ENCODE data around the gene SNX5. TPM values are rescaled to one million over a fixed set of nuclear protein-coding genes. Genes with fewer than 3 reads are reported as not detected.

Gene SNX5
- polyA plus RNA-seq (ENCODE audit: insufficient read length), result 273 TPM
- long read RNA-seq, donor 1, transcript SNX5-218 (1 exons, 3,931 nt), result major isoform, 38 of 94 reads
- long read RNA-seq, donor 1, transcript SNX5-201 (13 exons, 2,270 nt), result minor isoform, 27 of 94 reads
- long read RNA-seq, donor 1, transcript SNX5-202 (14 exons, 2,288 nt), result minor isoform, 15 of 94 reads
- long read RNA-seq, donor 1, partial matches to known transcripts, result 5 of 94 reads
- long read RNA-seq, donor 1, other reads (novel, unspliced or antisense), result 5 of 94 reads
- long read RNA-seq, donor 2, transcript SNX5-218 (1 exons, 3,931 nt), result major isoform, 50 of 126 reads
- long read RNA-seq, donor 2, transcript SNX5-212 (2 exons, 1,321 nt), result minor isoform, 9 of 126 reads
- long read RNA-seq, donor 2, transcript SNX5-201 (13 exons, 2,270 nt), result minor isoform, 40 of 126 reads
- long read RNA-seq, donor 2, transcript SNX5-202 (14 exons, 2,288 nt), result minor isoform, 8 of 126 reads
- long read RNA-seq, donor 2, partial matches to known transcripts, result 14 of 126 reads
- long read RNA-seq, donor 2, other reads (novel, unspliced or antisense), result 0 of 126 reads
- long read RNA-seq, donor 3, transcript SNX5-218 (1 exons, 3,931 nt), result major isoform, 47 of 118 reads
- long read RNA-seq, donor 3, transcript SNX5-201 (13 exons, 2,270 nt), result minor isoform, 23 of 118 reads
- long read RNA-seq, donor 3, transcript SNX5-202 (14 exons, 2,288 nt), result minor isoform, 17 of 118 reads
- long read RNA-seq, donor 3, partial matches to known transcripts, result 23 of 118 reads
- long read RNA-seq, donor 3, other reads (novel, unspliced or antisense), result 0 of 118 reads
- long read RNA-seq, donor 4, transcript SNX5-218 (1 exons, 3,931 nt), result major isoform, 8 of 10 reads
- long read RNA-seq, donor 4, partial matches to known transcripts, result 0 of 10 reads
- long read RNA-seq, donor 4, other reads (novel, unspliced or antisense), result 0 of 10 reads
- long read RNA-seq, donor 5, transcript SNX5-218 (1 exons, 3,931 nt), result minor isoform, 43 of 177 reads
- long read RNA-seq, donor 5, transcript SNX5-202 (14 exons, 2,288 nt), result minor isoform, 18 of 177 reads
- long read RNA-seq, donor 5, transcript SNX5-212 (2 exons, 1,321 nt), result minor isoform, 5 of 177 reads
- long read RNA-seq, donor 5, transcript SNX5-201 (13 exons, 2,270 nt), result major isoform, 73 of 177 reads
- long read RNA-seq, donor 5, partial matches to known transcripts, result 31 of 177 reads
- long read RNA-seq, donor 5, other reads (novel, unspliced or antisense), result 0 of 177 reads
- long read RNA-seq, donor 6, transcript SNX5-202 (14 exons, 2,288 nt), result minor isoform, 6 of 72 reads
- long read RNA-seq, donor 6, transcript SNX5-218 (1 exons, 3,931 nt), result minor isoform, 21 of 72 reads
- long read RNA-seq, donor 6, transcript SNX5-201 (13 exons, 2,270 nt), result major isoform, 32 of 72 reads
- long read RNA-seq, donor 6, partial matches to known transcripts, result 6 of 72 reads
- long read RNA-seq, donor 6, other reads (novel, unspliced or antisense), result 0 of 72 reads
- long read RNA-seq, donor 7, transcript SNX5-218 (1 exons, 3,931 nt), result major isoform, 57 of 160 reads
- long read RNA-seq, donor 7, transcript SNX5-201 (13 exons, 2,270 nt), result minor isoform, 42 of 160 reads
- long read RNA-seq, donor 7, transcript SNX5-212 (2 exons, 1,321 nt), result minor isoform, 11 of 160 reads
- long read RNA-seq, donor 7, transcript SNX5-202 (14 exons, 2,288 nt), result minor isoform, 8 of 160 reads
- long read RNA-seq, donor 7, partial matches to known transcripts, result 35 of 160 reads
- long read RNA-seq, donor 7, other reads (novel, unspliced or antisense), result 0 of 160 reads
- long read RNA-seq, donor 8, transcript SNX5-201 (13 exons, 2,270 nt), result minor isoform, 18 of 51 reads
- long read RNA-seq, donor 8, transcript SNX5-218 (1 exons, 3,931 nt), result major isoform, 25 of 51 reads
- long read RNA-seq, donor 8, partial matches to known transcripts, result 0 of 51 reads
- long read RNA-seq, donor 8, other reads (novel, unspliced or antisense), result 0 of 51 reads

DNA sequence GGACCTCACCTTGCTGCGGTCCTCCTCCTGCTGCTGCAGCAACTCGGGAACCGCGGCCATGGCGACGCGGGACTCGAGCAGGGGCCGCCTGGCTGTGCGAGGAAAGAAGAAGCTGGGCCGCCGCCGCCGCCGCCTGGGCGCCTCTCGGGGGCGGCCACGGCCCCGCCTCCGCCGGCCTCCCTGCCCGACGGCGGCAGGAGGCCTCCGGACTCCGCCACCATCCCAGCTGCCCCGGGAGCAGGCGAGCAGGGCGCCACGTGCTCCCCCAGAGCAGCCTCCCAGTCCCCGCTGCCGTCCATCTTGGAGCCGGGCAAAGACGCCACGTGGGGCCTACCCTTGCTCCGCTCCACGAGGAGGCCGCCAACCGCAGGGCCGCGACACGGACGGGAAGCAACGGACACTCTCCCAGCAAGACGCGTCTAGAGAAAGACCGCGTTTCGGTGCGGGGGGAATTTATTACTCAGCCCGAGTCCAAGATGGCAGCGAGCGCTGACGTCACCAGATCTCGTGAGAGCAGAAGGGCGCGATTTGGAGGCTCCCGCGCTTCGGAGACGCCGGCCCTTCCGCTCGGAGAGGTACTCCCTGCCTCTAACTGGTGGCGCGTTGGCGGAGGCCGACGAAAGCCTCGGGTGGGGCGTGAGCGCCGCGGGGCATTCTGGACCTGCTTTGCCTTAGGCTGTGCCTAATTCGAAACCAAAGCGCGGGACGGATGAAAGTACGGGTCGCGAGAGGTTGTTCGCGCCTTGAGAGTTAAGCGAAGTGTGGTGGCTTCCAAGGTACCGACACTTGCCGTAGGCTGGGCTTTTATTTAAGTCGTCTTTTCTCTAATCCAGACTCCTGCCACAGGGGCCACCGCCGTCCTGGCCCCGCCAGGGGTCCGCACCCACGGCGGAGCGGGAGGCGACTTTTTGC is at the start of gene SNX5, which contains the start of gene MGME1:
TSS of gene SNX5 (minus strand) at position 429 of the 912 bp plus-strand sequence. CDS start at position 60, 369 bp downstream.
TSS of gene MGME1 (plus strand) at position 653 of the 912 bp plus-strand sequence. CDS start 842 bp downstream, outside the sequence.
- DNase-seq, result peak; percentile 99

GRCh38 chr20:18018100-18018499 is 49.5 kb upstream of the SNX5 start:
- no peak for DNase-seq

DNA sequence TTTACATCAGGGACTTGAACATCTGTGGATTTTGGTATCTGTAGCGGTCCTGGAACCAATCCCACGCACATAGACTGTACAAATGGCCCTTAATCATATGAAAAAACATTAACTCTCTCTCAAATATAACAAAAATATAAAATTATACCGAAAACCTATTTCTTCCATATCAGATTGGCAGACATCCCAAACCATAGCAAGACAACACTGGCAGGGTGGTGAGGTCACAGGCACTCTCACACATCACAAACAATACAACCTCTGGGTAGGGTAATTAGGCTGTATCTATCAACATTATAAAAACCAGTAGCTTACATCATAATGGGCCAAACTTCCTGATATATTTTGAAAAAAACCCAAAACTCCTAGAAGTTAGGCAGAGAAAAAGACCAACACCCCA is 48.2 kb upstream of the SNX5 start:
- no peak for DNase-seq

DNA sequence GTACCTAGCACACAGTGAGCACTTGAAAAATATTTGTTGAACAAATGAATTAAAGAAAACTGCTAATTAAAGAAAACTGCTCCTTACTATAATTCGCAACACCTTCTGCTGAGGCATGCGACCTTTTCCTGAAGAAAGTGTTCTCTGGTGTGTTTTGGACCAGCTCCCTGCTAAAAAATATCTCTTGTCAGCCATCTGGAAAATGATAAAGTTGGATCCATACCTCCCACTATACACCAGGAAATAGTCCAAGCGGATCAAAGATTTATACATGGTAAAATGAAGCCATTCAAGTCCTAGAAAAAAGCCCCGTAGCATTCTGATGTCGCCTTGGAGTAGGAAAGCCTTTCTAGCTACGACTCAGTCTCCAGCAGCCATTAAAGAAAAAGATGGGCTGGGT is 45.8 kb upstream of the SNX5 start:
- DNase-seq, result no peak

DNA sequence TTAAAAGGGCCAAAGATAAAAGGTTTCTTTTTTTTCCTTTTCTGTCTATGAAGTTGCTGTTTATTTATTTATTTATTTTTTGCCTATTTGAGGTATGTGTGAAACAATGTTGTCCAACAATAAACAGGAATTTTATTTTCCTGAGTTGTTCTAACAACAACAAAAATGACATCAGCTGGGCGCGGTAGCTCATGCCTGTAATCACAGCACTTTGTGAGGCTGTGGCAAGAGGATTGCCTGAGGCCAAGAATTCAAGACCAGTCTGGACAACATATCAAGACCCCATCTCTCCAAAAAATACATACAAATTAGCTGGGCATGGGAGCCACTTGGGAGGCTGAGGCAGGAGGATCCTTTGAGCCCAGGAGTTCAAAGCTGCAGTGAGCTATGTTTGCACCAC is 44.3 kb upstream of the SNX5 start:
- DNase-seq, result no peak

DNA sequence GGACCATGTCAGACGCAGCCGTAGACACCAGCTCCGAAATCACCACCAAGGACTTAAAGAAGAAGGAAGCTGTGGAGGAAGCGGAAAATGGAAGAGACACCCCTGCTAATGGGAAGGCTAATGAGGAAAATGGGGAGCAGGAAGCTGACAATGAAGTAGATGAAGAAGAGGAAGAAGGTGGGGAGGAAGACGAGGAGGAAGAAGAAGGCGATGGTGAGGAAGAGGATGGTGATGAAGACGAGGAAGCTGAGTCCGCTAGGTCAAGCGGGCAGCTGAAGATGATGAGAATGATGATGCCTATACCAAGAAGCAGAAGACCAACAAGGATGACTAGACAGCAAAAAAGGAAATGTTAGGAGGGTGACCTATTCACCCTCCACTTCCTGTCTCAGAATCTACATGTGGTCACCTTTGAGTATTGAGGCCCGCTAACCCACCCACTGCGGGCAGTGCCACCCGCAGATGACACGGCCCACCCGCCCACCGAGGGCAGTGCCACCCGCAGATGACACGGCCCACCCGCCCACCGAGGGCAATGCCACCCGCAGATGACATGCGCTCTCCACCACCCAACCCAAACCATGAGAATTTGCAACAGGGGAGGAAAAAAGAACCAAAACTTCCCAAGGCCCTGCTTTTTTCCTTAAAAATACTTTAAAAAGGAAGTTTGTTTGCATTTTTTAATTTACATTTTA is 43.5 kb upstream of the SNX5 start:
- DNase-seq, result no peak

GRCh38 chr20:18011482-18011881 is 42.9 kb upstream of the SNX5 start:
- DNase-seq, result no peak

GRCh38 chr20:18009116-18009515 is 40.5 kb upstream of the SNX5 start:
- no peak for DNase-seq

- no peak for DNase-seq
Observed at GRCh38 chr20:18007534-18008292, 39.1 kb upstream of the SNX5 start.

DNA sequence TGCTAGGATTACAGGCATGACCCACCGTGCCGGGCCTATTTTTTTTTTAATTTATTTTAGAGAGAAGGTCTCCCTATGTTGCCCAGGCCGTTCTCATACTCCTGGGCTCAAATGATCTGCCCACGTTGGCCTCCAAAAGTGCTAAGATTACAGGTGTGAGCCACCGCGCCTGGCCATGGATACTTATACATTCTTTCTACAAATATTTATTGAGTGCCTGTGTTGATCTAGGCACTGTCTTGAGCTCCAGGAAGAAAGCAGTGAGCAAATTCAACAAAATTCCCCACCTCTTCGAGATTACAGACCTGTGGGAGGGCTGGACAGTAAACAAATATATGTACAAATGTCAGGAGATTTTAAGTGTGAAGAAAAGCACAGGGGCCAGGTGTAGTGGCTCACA is 38.1 kb upstream of the SNX5 start:
- DNase-seq, result no peak

DNA sequence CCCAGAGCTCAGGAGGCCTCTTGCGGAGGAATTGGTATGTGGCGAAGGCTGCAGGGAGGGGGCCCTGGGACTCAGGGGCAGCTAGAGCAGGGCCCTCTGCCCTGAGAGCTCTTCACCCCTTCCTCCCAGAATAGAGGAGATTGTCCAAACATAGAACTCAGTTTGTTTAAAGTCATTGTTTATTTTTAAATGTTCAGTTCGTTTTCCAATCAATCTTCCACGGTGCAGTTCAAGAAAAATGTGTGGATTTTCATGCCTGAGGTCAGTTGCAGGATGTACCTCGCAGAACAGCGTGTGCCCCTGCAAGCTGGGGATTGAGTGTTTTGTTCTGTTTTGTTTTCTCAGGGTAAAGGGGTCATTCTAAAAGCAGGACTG is 37.4 kb upstream of the SNX5 start:
- no peak for DNase-seq

DNA sequence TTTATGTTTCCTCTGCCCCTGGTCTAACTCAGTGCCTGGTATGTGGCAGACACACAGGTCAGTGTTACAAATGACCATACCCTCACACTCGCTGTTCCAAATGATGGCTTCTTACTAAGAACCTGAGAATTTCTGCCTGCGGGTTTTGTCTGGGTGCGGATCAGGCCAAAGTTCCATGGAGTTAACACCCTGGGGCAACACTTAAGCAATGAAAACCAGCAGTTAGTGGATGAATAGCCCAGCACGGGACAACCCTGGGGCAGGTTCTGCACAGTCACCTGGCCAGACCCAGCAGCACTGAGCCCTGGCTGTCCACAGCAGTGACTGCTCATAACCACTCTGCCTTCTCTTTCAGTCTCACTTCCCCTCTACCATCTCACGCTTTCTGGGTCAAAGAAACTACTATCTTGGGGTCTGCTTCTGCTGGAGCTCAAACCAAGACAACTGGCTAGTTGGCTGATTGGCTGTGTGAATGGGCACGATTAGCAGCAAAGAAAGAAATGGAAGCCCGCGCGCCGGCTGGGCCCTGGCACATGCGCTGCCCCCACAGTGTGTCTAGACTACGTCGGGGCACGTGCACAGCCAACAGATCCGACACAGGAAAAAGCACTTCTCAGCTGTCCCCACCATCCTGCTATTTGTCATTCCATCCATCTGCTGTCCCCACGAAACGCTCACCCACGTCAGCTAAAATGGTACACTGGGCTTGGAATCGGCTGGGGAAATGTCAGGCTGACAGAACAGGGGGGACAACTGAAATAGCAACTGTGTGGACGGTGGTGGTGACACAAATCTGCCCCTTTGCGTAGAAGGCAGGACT is 36.8 kb upstream of the SNX5 start:
- DNase-seq, result no peak

GRCh38 chr20:18004384-18005031 is 35.9 kb upstream of the SNX5 start:
- DNase-seq, result no peak

GRCh38 chr20:18003897-18004296 is 35.3 kb upstream of the SNX5 start:
- no peak for DNase-seq

GRCh38 chr20:18001131-18001921 is 32.7 kb upstream of the SNX5 start:
- no peak for DNase-seq

- DNase-seq, result no peak
Observed at GRCh38 chr20:17999566-17999965, 31.0 kb upstream of the SNX5 start.
